Stimulated activated CD8-positive, alpha-beta memory T cell treated with anti-CD3 and anti-CD28 coated beads, Interleukin-2, amount 100 ng/mL, for 1 hour (primary cell): ENCODE results near the gene OPRL1.

Experiments used
- DNase-seq, 2 donors: peaks; one replicate each; pipeline ENCODE4 v3.0.0-alpha.2; 2020; ENCODE audit warnings: low read depth in 2 of 2

OPRL1 gene

GRCh38 chr20:64102647-64103354 lies 22.9 kb downstream of the OPRL1 start:
- DNase-seq = no peak

- DNase-seq = no peak
Observed at GRCh38 chr20:64103871-64104666, 24.2 kb downstream of the OPRL1 start.

- DNase-seq = no peak
Observed at GRCh38 chr20:64104667-64105451, 25.0 kb downstream of the OPRL1 start.

- no peak for DNase-seq
Observed at GRCh38 chr20:64105846-64106434, 26.1 kb downstream of the OPRL1 start.

GRCh38 chr20:64106435-64106961 lies 26.6 kb downstream of the OPRL1 start:
- no peak for DNase-seq

GRCh38 chr20:64106981-64107735 lies 27.3 kb downstream of the OPRL1 start, which contains the start of gene NPBWR2:
NPBWR2 (minus strand) TSS chr20:64107565; CDS start chr20:64106831, 734 bp downstream.
- no peak for DNase-seq

GRCh38 chr20:64107736-64108457 lies 28.0 kb downstream of the OPRL1 start:
- no peak for DNase-seq

- no peak for DNase-seq
Observed at GRCh38 chr20:64108731-64109681, 29.1 kb downstream of the OPRL1 start.

GRCh38 chr20:64109831-64110391 lies 30.0 kb downstream of the OPRL1 start:
- no peak for DNase-seq

- DNase-seq = no peak
Observed at GRCh38 chr20:64110411-64111068, 30.7 kb downstream of the OPRL1 start.

- no peak for DNase-seq
Observed at GRCh38 chr20:64111841-64112641, 32.2 kb downstream of the OPRL1 start.

GRCh38 chr20:64112691-64113443 lies 33.0 kb downstream of the OPRL1 start:
- no peak for DNase-seq

GRCh38 chr20:64113444-64113775 lies 33.5 kb downstream of the OPRL1 start:
- no peak for DNase-seq

GRCh38 chr20:64113796-64114355 lies 34.0 kb downstream of the OPRL1 start:
- no peak for DNase-seq

- DNase-seq = no peak
Observed at GRCh38 chr20:64114356-64114971, 34.6 kb downstream of the OPRL1 start.
